ENCODE data around the gene HSD17B13. TPM values are rescaled to one million over a fixed set of nuclear protein-coding genes. Genes with fewer than 3 reads are reported as not detected.
"Not testable (repeated sequence)": the region's sequence is repeated elsewhere in the genome, so short reads cannot be mapped to it uniquely, and the experiment has no call there.

The HSD17B13 gene
- polyA plus RNA-seq, 2 donors = 0.08 to 0.14 TPM

GRCh38 chr4:87354168-87355102, 31.8 kb upstream of the HSD17B13 start:
- Histone ChIP-seq H3K36me3 (ENCODE audit: control insufficient read depth in 2 of 2, insufficient read depth in 2 of 2, low read length in 1 of 2) (no peaks in the 10 kb centered on the region), H3K27ac (ENCODE audit: low read depth in 2 of 2, low read length in 1 of 2) (no peak overlapping the region), H3K4me3 (ENCODE audit: low read depth in 1 of 2, low read length in 2 of 2) (no peak overlapping the region), H3K4me1 (ENCODE audit: control insufficient read depth in 2 of 2, insufficient read depth in 2 of 2, low read length in 1 of 2) (no peaks in the 10 kb centered on the region), H3K9me3 (ENCODE audit: control insufficient read depth in 2 of 2, insufficient read depth in 1 of 2, low read depth in 1 of 2, low read length in 1 of 2) (no peaks in the 10 kb centered on the region), H3K27me3 (ENCODE audit: control insufficient read depth in 1 of 2, insufficient read depth in 2 of 2, low read length in 2 of 2) (no peaks in the 10 kb centered on the region)
- WGBS, 2 donors = 60 to 65% methylated on average over 7 of the region's 7 CpGs

- Histone ChIP-seq H3K27ac (ENCODE audit: low read depth in 2 of 2, low read length in 1 of 2) (no peak overlapping the region), H3K4me1 (ENCODE audit: control insufficient read depth in 2 of 2, insufficient read depth in 2 of 2, low read length in 1 of 2) (no peaks in the 10 kb centered on the region), H3K36me3 (ENCODE audit: control insufficient read depth in 2 of 2, insufficient read depth in 2 of 2, low read length in 1 of 2) (no peaks in the 10 kb centered on the region), H3K27me3 (ENCODE audit: control insufficient read depth in 1 of 2, insufficient read depth in 2 of 2, low read length in 2 of 2) (no peaks in the 10 kb centered on the region), H3K4me3 (ENCODE audit: low read depth in 1 of 2, low read length in 2 of 2) (no peak overlapping the region), H3K9me3 (ENCODE audit: control insufficient read depth in 2 of 2, insufficient read depth in 1 of 2, low read depth in 1 of 2, low read length in 1 of 2) (no peaks in the 10 kb centered on the region)
- 30 to 41% methylated on average over 3 of the region's 3 CpGs for WGBS, 2 donors
These were observed 30.9 kb upstream of the HSD17B13 start for GRCh38 chr4:87353592-87353991.

GRCh38 chr4:87345139-87345538, 22.5 kb upstream of the HSD17B13 start:
- no peak overlapping the region for H3K4me3 ChIP-seq (ENCODE audit: low read depth in 1 of 2, low read length in 2 of 2)
- H3K27ac ChIP-seq (ENCODE audit: low read depth in 2 of 2, low read length in 1 of 2) = no peak overlapping the region
- H3K4me1 ChIP-seq (ENCODE audit: control insufficient read depth in 2 of 2, insufficient read depth in 2 of 2, low read length in 1 of 2) = no peaks in the 10 kb centered on the region
- no peaks in the 10 kb centered on the region for H3K27me3 ChIP-seq (ENCODE audit: control insufficient read depth in 1 of 2, insufficient read depth in 2 of 2, low read length in 2 of 2)
- no peaks in the 10 kb centered on the region for H3K9me3 ChIP-seq (ENCODE audit: control insufficient read depth in 2 of 2, insufficient read depth in 1 of 2, low read depth in 1 of 2, low read length in 1 of 2)
- no peaks in the 10 kb centered on the region for H3K36me3 ChIP-seq (ENCODE audit: control insufficient read depth in 2 of 2, insufficient read depth in 2 of 2, low read length in 1 of 2)

GRCh38 chr4:87342872-87343271, 20.2 kb upstream of the HSD17B13 start:
- H3K27me3 ChIP-seq (ENCODE audit: control insufficient read depth in 1 of 2, insufficient read depth in 2 of 2, low read length in 2 of 2) = no peaks in the 10 kb centered on the region
- no peak overlapping the region for H3K4me3 ChIP-seq (ENCODE audit: low read depth in 1 of 2, low read length in 2 of 2)
- 85 to 86% methylated on average over 3 of the region's 3 CpGs for WGBS, 2 donors
- H3K9me3 ChIP-seq (ENCODE audit: control insufficient read depth in 2 of 2, insufficient read depth in 1 of 2, low read depth in 1 of 2, low read length in 1 of 2) = no peaks in the 10 kb centered on the region
- no peaks in the 10 kb centered on the region for H3K4me1 ChIP-seq (ENCODE audit: control insufficient read depth in 2 of 2, insufficient read depth in 2 of 2, low read length in 1 of 2)
- no peak overlapping the region for H3K27ac ChIP-seq (ENCODE audit: low read depth in 2 of 2, low read length in 1 of 2)
- no peaks in the 10 kb centered on the region for H3K36me3 ChIP-seq (ENCODE audit: control insufficient read depth in 2 of 2, insufficient read depth in 2 of 2, low read length in 1 of 2)

- H3K4me3 ChIP-seq (ENCODE audit: low read depth in 1 of 2, low read length in 2 of 2); H3K27me3 ChIP-seq (ENCODE audit: control insufficient read depth in 1 of 2, insufficient read depth in 2 of 2, low read length in 2 of 2); H3K4me1 ChIP-seq (ENCODE audit: control insufficient read depth in 2 of 2, insufficient read depth in 2 of 2, low read length in 1 of 2); H3K36me3 ChIP-seq (ENCODE audit: control insufficient read depth in 2 of 2, insufficient read depth in 2 of 2, low read length in 1 of 2); H3K9me3 ChIP-seq (ENCODE audit: control insufficient read depth in 2 of 2, insufficient read depth in 1 of 2, low read depth in 1 of 2, low read length in 1 of 2): not testable (repeated sequence)
- 51 to 58% methylated on average over 8 of the region's 8 CpGs for WGBS, 2 donors
- peak overlapping the region in 1 of 2 donors; percentile 3 for H3K27ac ChIP-seq (ENCODE audit: low read depth in 2 of 2, low read length in 1 of 2)
These were observed 19.4 kb upstream of the HSD17B13 start for GRCh38 chr4:87341954-87342635.

GRCh38 chr4:87339440-87339839, 16.8 kb upstream of the HSD17B13 start:
- Histone ChIP-seq H3K9me3 (ENCODE audit: control insufficient read depth in 2 of 2, insufficient read depth in 1 of 2, low read depth in 1 of 2, low read length in 1 of 2) (no peaks in the 10 kb centered on the region), H3K36me3 (ENCODE audit: control insufficient read depth in 2 of 2, insufficient read depth in 2 of 2, low read length in 1 of 2) (no peaks in the 10 kb centered on the region), H3K4me3 (ENCODE audit: low read depth in 1 of 2, low read length in 2 of 2) (no peak overlapping the region), H3K4me1 (ENCODE audit: control insufficient read depth in 2 of 2, insufficient read depth in 2 of 2, low read length in 1 of 2) (no peaks in the 10 kb centered on the region), H3K27ac (ENCODE audit: low read depth in 2 of 2, low read length in 1 of 2) (no peak overlapping the region), H3K27me3 (ENCODE audit: control insufficient read depth in 1 of 2, insufficient read depth in 2 of 2, low read length in 2 of 2) (no peaks in the 10 kb centered on the region)
- 81 to 90% methylated on average over 2 of the region's 2 CpGs for WGBS, 2 donors

- Histone ChIP-seq H3K4me3 (ENCODE audit: low read depth in 1 of 2, low read length in 2 of 2) (no peak overlapping the region), H3K36me3 (ENCODE audit: control insufficient read depth in 2 of 2, insufficient read depth in 2 of 2, low read length in 1 of 2) (no peaks in the 10 kb centered on the region), H3K9me3 (ENCODE audit: control insufficient read depth in 2 of 2, insufficient read depth in 1 of 2, low read depth in 1 of 2, low read length in 1 of 2) (peaks cover 0 to 2% of the 10 kb centered on the region in 2 donors), H3K27ac (ENCODE audit: low read depth in 2 of 2, low read length in 1 of 2) (no peak overlapping the region), H3K27me3 (ENCODE audit: control insufficient read depth in 1 of 2, insufficient read depth in 2 of 2, low read length in 2 of 2) (no peaks in the 10 kb centered on the region), H3K4me1 (ENCODE audit: control insufficient read depth in 2 of 2, insufficient read depth in 2 of 2, low read length in 1 of 2) (no peaks in the 10 kb centered on the region)
- WGBS, 2 donors = 56 to 74% methylated on average over 1 of the region's 1 CpG
These were observed 14.7 kb upstream of the HSD17B13 start for GRCh38 chr4:87337361-87337760.

GRCh38 chr4:87333267-87333666, 10.6 kb upstream of the HSD17B13 start:
- H3K9me3 ChIP-seq (ENCODE audit: control insufficient read depth in 2 of 2, insufficient read depth in 1 of 2, low read depth in 1 of 2, low read length in 1 of 2) = peaks cover 0 to 2% of the 10 kb centered on the region in 2 donors
- 97 to 100% methylated on average over 1 of the region's 1 CpG for WGBS, 2 donors
- no peak overlapping the region for H3K27ac ChIP-seq (ENCODE audit: low read depth in 2 of 2, low read length in 1 of 2)
- H3K36me3 ChIP-seq (ENCODE audit: control insufficient read depth in 2 of 2, insufficient read depth in 2 of 2, low read length in 1 of 2) = no peaks in the 10 kb centered on the region
- H3K27me3 ChIP-seq (ENCODE audit: control insufficient read depth in 1 of 2, insufficient read depth in 2 of 2, low read length in 2 of 2) = no peaks in the 10 kb centered on the region
- no peak overlapping the region for H3K4me3 ChIP-seq (ENCODE audit: low read depth in 1 of 2, low read length in 2 of 2)
- no peaks in the 10 kb centered on the region for H3K4me1 ChIP-seq (ENCODE audit: control insufficient read depth in 2 of 2, insufficient read depth in 2 of 2, low read length in 1 of 2)

- WGBS, 2 donors = 91 to 92% methylated on average over 4 of the region's 4 CpGs
- H3K27ac ChIP-seq (ENCODE audit: low read depth in 2 of 2, low read length in 1 of 2) = no peak overlapping the region
- no peaks in the 10 kb centered on the region for H3K36me3 ChIP-seq (ENCODE audit: control insufficient read depth in 2 of 2, insufficient read depth in 2 of 2, low read length in 1 of 2)
- H3K27me3 ChIP-seq (ENCODE audit: control insufficient read depth in 1 of 2, insufficient read depth in 2 of 2, low read length in 2 of 2) = no peaks in the 10 kb centered on the region
- H3K4me1 ChIP-seq (ENCODE audit: control insufficient read depth in 2 of 2, insufficient read depth in 2 of 2, low read length in 1 of 2) = no peaks in the 10 kb centered on the region
- no peak overlapping the region for H3K4me3 ChIP-seq (ENCODE audit: low read depth in 1 of 2, low read length in 2 of 2)
- peaks cover 0 to 2% of the 10 kb centered on the region in 2 donors for H3K9me3 ChIP-seq (ENCODE audit: control insufficient read depth in 2 of 2, insufficient read depth in 1 of 2, low read depth in 1 of 2, low read length in 1 of 2)
These were observed 8.1 kb upstream of the HSD17B13 start for GRCh38 chr4:87330761-87331160.

Measured in esophagus (tissue), 2 donors.